SK-N-SH (cell line): ENCODE data around the gene CDH3. TPM values are rescaled to one million over a fixed set of nuclear protein-coding genes. Genes with fewer than 3 reads are reported as not detected.

Experiments used
- CTCF ChIA-PET: fragments of 300-600, 350-600 bp; formaldehyde crosslinking; extraction: SDS; loops from one replicate; lab custom pipeline; 2021; lab: Yijun Ruan, JAX
- POLR2A ChIA-PET: fragments of 350-600 bp; sonication (Branson Sonifier 250); formaldehyde crosslinking; extraction: SDS; loops from one replicate; lab custom pipeline; 2020; ENCODE audit warnings: antibody characterized with exemption, inconsistent platforms; lab: Yijun Ruan, JAX
- DNase-seq: peaks from one replicate; pipeline ENCODE4 v3.0.0; 2012
- H2AFZ ChIP-seq: fragments of 200-600 bp; sonication (generic); 2 replicates; pipeline ENCODE4 v1.8.1; 2016; ENCODE audit warnings: antibody characterized with exemption, mild to moderate bottlenecking, low read depth
- H3F3A ChIP-seq: fragments of 200-600 bp; sonication (generic); replicated peaks from 2 replicates; pipeline ENCODE3; 2016; ENCODE audit warnings: antibody characterized with exemption, mild to moderate bottlenecking; ENCODE audit not compliant: insufficient read depth
- H3K27ac ChIP-seq, 2 experiments: fragments of 200-500 bp in 1 of 2; fragments of 200-600 bp in 1 of 2; sonication (Bioruptor generic) in 1 of 2; sonication (generic), shearing (Covaris generic) in 1 of 2; 2 replicates each; pipeline versions ENCODE4 v1.5.1 to v1.6.1; 2014 to 2016; ENCODE audit warnings: low read depth in 2 of 2, inconsistent platforms in 1 of 2, low read length in 1 of 2, mild to moderate bottlenecking in 1 of 2, mixed read lengths in 1 of 2
- H3K27me3 ChIP-seq: fragments of 200-600 bp; sonication (generic), shearing (Covaris generic); 2 replicates; pipeline ENCODE4 v1.6.1; 2016; ENCODE audit warnings: mixed run types; ENCODE audit not compliant: insufficient read depth
- H3K36me3 ChIP-seq, 2 experiments: fragments of 200-500 bp in 1 of 2; fragments of 200-600 bp in 1 of 2; sonication (Bioruptor generic) in 1 of 2; sonication (generic) in 1 of 2; replicated peaks in 1 of 2; 2 replicates each; pipeline versions ENCODE3 to v1.5.1; 2014 to 2016; ENCODE audit warnings: low read length in 1 of 2, mild to moderate bottlenecking in 1 of 2; ENCODE audit not compliant: insufficient read depth in 2 of 2, control insufficient read depth in 1 of 2
- H3K4me1 ChIP-seq, 2 experiments: fragments of 200-500 bp in 1 of 2; fragments of 200-600 bp in 1 of 2; sonication (Bioruptor generic) in 1 of 2; sonication (generic), shearing (Covaris generic) in 1 of 2; 2 replicates each; pipeline versions ENCODE4 v1.5.1 to v1.6.1; 2014 to 2016; ENCODE audit warnings: low read depth in 1 of 2, low read length in 1 of 2, mixed run types in 1 of 2; ENCODE audit not compliant: insufficient read depth in 2 of 2, control insufficient read depth in 1 of 2
- H3K4me2 ChIP-seq: fragments of 200-600 bp; sonication (generic), shearing (Covaris generic); 2 replicates; pipeline ENCODE4 v1.6.1; 2017; ENCODE audit warnings: mixed run types
- H3K4me3 ChIP-seq, 2 experiments: fragments of 200-500 bp in 1 of 2; fragments of 200-600 bp in 1 of 2; sonication (Bioruptor generic) in 1 of 2; sonication (generic), shearing (Covaris generic) in 1 of 2; 2 replicates each; pipeline versions ENCODE4 v1.5.1 to v1.8.1; 2014 to 2016; ENCODE audit warnings: low read depth in 2 of 2, inconsistent platforms in 1 of 2, low read length in 1 of 2, mild to moderate bottlenecking in 1 of 2, mixed read lengths in 1 of 2, moderate library complexity in 1 of 2
- H3K79me2 ChIP-seq: fragments of 200-600 bp; sonication (generic); 2 replicates; pipeline ENCODE4 v1.8.1; 2017; ENCODE audit warnings: mild to moderate bottlenecking; ENCODE audit not compliant: insufficient read depth
- H3K9ac ChIP-seq: fragments of 200-600 bp; sonication (generic); 2 replicates; pipeline ENCODE4 v1.6.1; 2017; ENCODE audit warnings: mixed run types
- H3K9me2 ChIP-seq: fragments of 200-600 bp; sonication (generic); 2 replicates; pipeline ENCODE4 v1.6.1; 2017; ENCODE audit warnings: mixed run types
- H3K9me3 ChIP-seq: fragments of 200-600 bp; sonication (generic); 2 replicates; pipeline ENCODE4 v1.6.1; 2017; ENCODE audit warnings: mixed run types, mild to moderate bottlenecking, moderate library complexity
- H4K20me1 ChIP-seq: fragments of 200-600 bp; sonication (generic); 2 replicates; pipeline ENCODE4 v1.6.1; 2017; ENCODE audit warnings: mild to moderate bottlenecking, mixed run types; ENCODE audit not compliant: insufficient read depth
- CHD2 ChIP-seq: fragments of 150-350 bp; IDR thresholded peaks from 2 replicates; pipeline ENCODE4 v1.6.1; 2018; ENCODE audit warnings: low read length; ENCODE audit not compliant: partially characterized antibody
- CTCF ChIP-seq: fragments of 200-600 bp; sonication (generic); IDR thresholded peaks from 2 replicates; pipeline ENCODE4 v1.6.1; 2017; ENCODE audit warnings: antibody characterized with exemption, mild to moderate bottlenecking, moderate library complexity
- EZH2phosphoT487 ChIP-seq: fragments of 200-600 bp; sonication (generic); IDR thresholded peaks from 2 replicates; pipeline ENCODE4 v1.6.1; 2017; ENCODE audit warnings: low read depth, mixed run types, mild to moderate bottlenecking, antibody characterized with exemption, moderate library complexity, borderline replicate concordance
- FOXJ3 ChIP-seq: sonication (generic); formaldehyde crosslinking; IDR thresholded peaks from 2 replicates; pipeline ENCODE4 v1.5.1; 2020; ENCODE audit warnings: mild to moderate bottlenecking, missing genetic modification reagents
- GABPA ChIP-seq: IDR thresholded peaks from 2 replicates; pipeline ENCODE4 v1.4.0; 2012; ENCODE audit warnings: low read depth, mild to moderate bottlenecking
- GATA2 ChIP-seq: sonication (generic); formaldehyde crosslinking; IDR thresholded peaks from 2 replicates; pipeline ENCODE4 v1.5.0; 2020; ENCODE audit warnings: mild to moderate bottlenecking, missing genetic modification reagents
- JUND ChIP-seq: IDR thresholded peaks from 2 replicates; pipeline ENCODE4 v1.4.0; 2012
- MXI1 ChIP-seq: IDR thresholded peaks from 2 replicates; pipeline ENCODE4 v1.6.1; 2012; ENCODE audit warnings: mild to moderate bottlenecking, low read depth, low read length, improper control_type of control experiment
- POLR2AphosphoS5 ChIP-seq: IDR thresholded peaks from 2 replicates; pipeline ENCODE4 v1.6.1; 2012; ENCODE audit warnings: low read depth, low read length
- RAD21 ChIP-seq: IDR thresholded peaks from 2 replicates; pipeline ENCODE4 v1.6.1; 2012; ENCODE audit warnings: mild to moderate bottlenecking, low read length
- RCOR1 ChIP-seq: fragments of 150-350 bp; IDR thresholded peaks from 2 replicates; pipeline ENCODE4 v1.6.1; 2017; ENCODE audit warnings: antibody characterized with exemption, low read length
- REST ChIP-seq: IDR thresholded peaks from 2 replicates; pipeline ENCODE4 v1.6.1; 2012; ENCODE audit warnings: mild to moderate bottlenecking, low read depth, low read length, moderate library complexity
- SMC3 ChIP-seq: IDR thresholded peaks from 2 replicates; pipeline ENCODE4 v1.6.1; 2012; ENCODE audit warnings: low read depth, low read length, improper control_type of control experiment
- TAF1 ChIP-seq: IDR thresholded peaks from 2 replicates; pipeline ENCODE4 v1.6.1; 2012; ENCODE audit warnings: low read depth, mild to moderate bottlenecking, low read length, moderate library complexity, borderline replicate concordance
- TEAD4 ChIP-seq: IDR thresholded peaks from 2 replicates; pipeline ENCODE4 v1.4.0; 2012; ENCODE audit warnings: mild to moderate bottlenecking, borderline replicate concordance; ENCODE audit not compliant: insufficient read depth
- USF1 ChIP-seq: IDR thresholded peaks from 2 replicates; pipeline ENCODE4 v1.4.0; 2012; ENCODE audit warnings: low read depth, borderline replicate concordance
- USF2 ChIP-seq: fragments of 150-350 bp; IDR thresholded peaks from 2 replicates; pipeline ENCODE4 v1.6.1; 2017; ENCODE audit warnings: antibody characterized with exemption, low read length, low read depth, borderline replicate concordance
- YY1 ChIP-seq: IDR thresholded peaks from 2 replicates; pipeline ENCODE4 v1.4.0; 2012; ENCODE audit warnings: low read depth, mild to moderate bottlenecking
- WGBS: methylation state at CpG from one replicate; pipeline ENCODE4 v1.1.6; 2017; ENCODE audit warnings: low lambda C conversion rate; 5-methylcytosine and 5-hydroxymethylcytosine counted together
- polyA plus RNA-seq, 3 experiments: library from polyadenylated mRNA; depleted of rRNA; stranded (reverse); fragments of >200 nt; gene quantifications; 2 replicates each; pipeline ENCODE4 v1.2.3, GENCODE V29; 2012

The CDH3 gene
- polyA plus RNA-seq, 1 of the 3 experiments (the other 2 are of a cell fraction): not detected

- no peak for TF ChIP-seq EZH2phosphoT487
- no peak for TF ChIP-seq CTCF
- TF ChIP-seq GABPA: no peak
- TF ChIP-seq REST: no peak
- no peak for TF ChIP-seq FOXJ3 (CRISPR knock-in tag)
- no peak for TF ChIP-seq SMC3
- TF ChIP-seq USF1: no peak
- no peak for TF ChIP-seq TAF1
- no peak for TF ChIP-seq TEAD4
- no peak for TF ChIP-seq POLR2AphosphoS5
- TF ChIP-seq USF2: no peak
Measured at GRCh38 chr16:68660359-68660795, 15.3 kb downstream of the CDH3 start (continued).

- no peak for TF ChIP-seq GATA2 (CRISPR knock-in tag)
- TF ChIP-seq SMC3: no peak
- TF ChIP-seq YY1: no peak
- no peak for TF ChIP-seq CHD2
- no peak for TF ChIP-seq JUND
- TF ChIP-seq GABPA: no peak
- no peak for TF ChIP-seq RCOR1
- no peak for TF ChIP-seq EZH2phosphoT487
- TF ChIP-seq MXI1: no peak
- TF ChIP-seq TEAD4: no peak
- TF ChIP-seq RAD21: no peak
- TF ChIP-seq TAF1: no peak
Measured at GRCh38 chr16:68662035-68662434, 16.9 kb downstream of the CDH3 start.

More at GRCh38 chr16:68662035-68662434, 16.9 kb downstream of the CDH3 start:
- WGBS: 27% methylated on average over 1 of the region's 1 CpG
- Histone ChIP-seq H3K4me2 (no peak overlapping the region), H3K27me3 (no peaks in the 10 kb centered on the region), H3K4me1 (no peaks in the 10 kb centered on the region), H2AFZ (no peak overlapping the region), H3K9me3 (no peaks in the 10 kb centered on the region), H3K36me3 (no peaks in the 10 kb centered on the region), H3K79me2 (no peaks in the 10 kb centered on the region), H3K9me2 (no peaks in the 10 kb centered on the region), H4K20me1 (no peaks in the 10 kb centered on the region), H3F3A (no peaks in the 10 kb centered on the region), H3K4me3 (no peak overlapping the region), H3K27ac (no peak overlapping the region), H3K9ac (no peak overlapping the region)
- DNase-seq: no peak
- ChIA-PET CTCF (no interaction called here), POLR2A (no interaction called here)
